H1 (cell line): ENCODE measurements around the gene OPRD1. TPM values are rescaled to one million over a fixed set of nuclear protein-coding genes. Genes with fewer than 3 reads are reported as not detected.

Source experiments
- CTCF ChIA-PET: fragments of 300-600 bp; sonication (Branson Sonifier 250); formaldehyde crosslinking; loops from one replicate; lab custom pipeline; 2021; ENCODE audit not compliant: partially characterized antibody; lab: Charles Lee
- POLR2A ChIA-PET: fragments of 300-600 bp; sonication (Branson Sonifier 250); formaldehyde crosslinking; loops from one replicate; lab custom pipeline; 2021; ENCODE audit warnings: inconsistent platforms; ENCODE audit not compliant: partially characterized antibody; lab: Charles Lee
- DNase-seq, 2 experiments: peaks; one replicate each; pipeline versions ENCODE4 v3.0.0 to v3.0.0-alpha.2; 2010 to 2022; ENCODE audit warnings: low spot score in 2 of 2, low read depth in 1 of 2, mixed read lengths in 1 of 2
- FAIRE-seq: peaks from 2 replicates; lab custom pipeline; 2011; peaks lifted over from hg19 to GRCh38; lab: Jason Lieb, UNC
- H2AFZ ChIP-seq: 2 replicates; pipeline ENCODE4 v1.8.1; 2012; ENCODE audit warnings: low read length, inconsistent platforms
- H2AK5ac ChIP-seq: 2 replicates; pipeline ENCODE4 v1.6.1; 2013; ENCODE audit warnings: low read depth, low read length
- H2BK120ac ChIP-seq: replicated peaks from 2 replicates; pipeline ENCODE3; 2013; ENCODE audit warnings: low read depth, low read length, inconsistent platforms
- H2BK12ac ChIP-seq: 2 replicates; pipeline ENCODE4 v1.6.1; 2013; ENCODE audit warnings: low read depth, low read length
- H2BK15ac ChIP-seq: 2 replicates; pipeline ENCODE4 v1.6.1; 2013; ENCODE audit warnings: low read length
- H2BK20ac ChIP-seq: 2 replicates; pipeline ENCODE4 v1.6.1; 2013; ENCODE audit warnings: low read length
- H2BK5ac ChIP-seq: 2 replicates; pipeline ENCODE4 v1.6.1; 2013; ENCODE audit warnings: low read depth, low read length
- H3K14ac ChIP-seq: 2 replicates; pipeline ENCODE4 v1.6.1; 2013; ENCODE audit warnings: inconsistent platforms; ENCODE audit not compliant: insufficient read length
- H3K18ac ChIP-seq: 2 replicates; pipeline ENCODE4 v1.6.1; 2013; ENCODE audit warnings: low read length; ENCODE audit errors: extremely low read depth
- H3K23ac ChIP-seq: 2 replicates; pipeline ENCODE4 v1.6.1; 2013; ENCODE audit warnings: inconsistent platforms; ENCODE audit not compliant: insufficient read length
- H3K23me2 ChIP-seq: 2 replicates; pipeline ENCODE4 v1.6.1; 2013; ENCODE audit warnings: low read depth, low read length
- H3K27ac ChIP-seq: 2 replicates; pipeline ENCODE4 v1.6.1; 2011; ENCODE audit warnings: low read depth, low read length, inconsistent platforms
- H3K27me3 ChIP-seq, 4 experiments: replicated peaks in 1 of 4; 1 replicate in 1 of 4; 2 replicates in 3 of 4; pipeline versions ENCODE4 v1.6.1 to v1.8.1; 2011 to 2013; ENCODE audit warnings: low read length in 3 of 4, mild to moderate bottlenecking in 3 of 4, inconsistent platforms in 2 of 4, mixed read lengths in 2 of 4, moderate library complexity in 1 of 4; ENCODE audit not compliant: control insufficient read depth in 3 of 4, insufficient read depth in 3 of 4; ENCODE audit errors: extremely low read depth in 1 of 4
- H3K36me3 ChIP-seq, 4 experiments: 2 replicates each; pipeline versions ENCODE4 v1.6.1 to v1.8.1; 2011 to 2013; ENCODE audit warnings: mild to moderate bottlenecking in 4 of 4, low read length in 3 of 4, moderate library complexity in 2 of 4, control low read depth in 1 of 4, inconsistent platforms in 1 of 4; ENCODE audit not compliant: insufficient read depth in 4 of 4, control insufficient read depth in 2 of 4
- H3K4ac ChIP-seq: replicated peaks from 2 replicates; pipeline ENCODE3; 2013; ENCODE audit warnings: low read length, low read depth, mixed read lengths, inconsistent platforms; ENCODE audit not compliant: insufficient read length
- H3K4me1 ChIP-seq, 4 experiments: replicated peaks in 1 of 4; 1 replicate in 1 of 4; 2 replicates in 3 of 4; pipeline versions ENCODE4 v1.6.1 to v1.8.1; 2011 to 2013; ENCODE audit warnings: low read length in 3 of 4, inconsistent platforms in 2 of 4, mixed read lengths in 1 of 4; ENCODE audit not compliant: insufficient read depth in 4 of 4, control insufficient read depth in 3 of 4
- H3K4me2 ChIP-seq, 2 experiments: 2 replicates each; pipeline versions ENCODE4 v1.6.1 to v1.8.1; 2011 to 2013; ENCODE audit warnings: low read depth in 2 of 2, low read length in 2 of 2, control low read depth in 1 of 2, inconsistent platforms in 1 of 2, mild to moderate bottlenecking in 1 of 2; ENCODE audit not compliant: insufficient read depth in 1 of 2
- H3K4me3 ChIP-seq, 4 experiments: fragments of 200-600, 300-600 bp in 1 of 4; sonication (generic), shearing (Covaris generic), sonication (Bioruptor Twin) in 1 of 4; 2 replicates each; pipeline versions ENCODE4 v1.5.1 to v1.8.1; 2011 to 2016; ENCODE audit warnings: low read length in 4 of 4, low read depth in 3 of 4, control low read depth in 2 of 4, inconsistent platforms in 2 of 4, mild to moderate bottlenecking in 2 of 4, mixed read lengths in 1 of 4, moderate library complexity in 1 of 4; ENCODE audit not compliant: insufficient read depth in 2 of 4; ENCODE audit errors: extremely low read depth in 1 of 4
- H3K56ac ChIP-seq: replicated peaks from 2 replicates; pipeline ENCODE3; 2013; ENCODE audit warnings: low read depth, mild to moderate bottlenecking, mixed read lengths, low read length, inconsistent platforms; ENCODE audit not compliant: insufficient read length
- H3K79me1 ChIP-seq: 2 replicates; pipeline ENCODE4 v1.6.1; 2013; ENCODE audit warnings: low read depth, low read length, control low read depth
- H3K79me2 ChIP-seq, 2 experiments: 2 replicates each; pipeline versions ENCODE4 v1.6.1 to v1.8.1; 2012 to 2013; ENCODE audit warnings: low read length in 2 of 2, mild to moderate bottlenecking in 2 of 2, inconsistent platforms in 1 of 2; ENCODE audit not compliant: insufficient read depth in 2 of 2, control insufficient read depth in 1 of 2
- H3K9ac ChIP-seq, 4 experiments: replicated peaks in 1 of 4; 1 replicate in 1 of 4; 2 replicates in 3 of 4; pipeline versions ENCODE4 v1.6.1 to v1.8.1; 2011 to 2013; ENCODE audit warnings: low read depth in 3 of 4, low read length in 3 of 4, control low read depth in 2 of 4, mild to moderate bottlenecking in 2 of 4, moderate library complexity in 2 of 4, inconsistent platforms in 1 of 4; ENCODE audit errors: extremely low read depth in 1 of 4
- H3K9me3 ChIP-seq, 2 experiments: 2 replicates each; pipeline versions ENCODE4 v1.6.1 to v1.8.1; 2012 to 2013; ENCODE audit warnings: mild to moderate bottlenecking in 2 of 2, moderate library complexity in 2 of 2, control low read depth in 1 of 2, inconsistent platforms in 1 of 2, low read depth in 1 of 2, low read length in 1 of 2, mixed read lengths in 1 of 2; ENCODE audit not compliant: insufficient read depth in 2 of 2
- H4K20me1 ChIP-seq, 2 experiments: replicated peaks in 1 of 2; 2 replicates each; pipeline versions ENCODE3 to v1.8.1; 2011 to 2013; ENCODE audit warnings: inconsistent platforms in 2 of 2, low read length in 2 of 2, mild to moderate bottlenecking in 1 of 2; ENCODE audit not compliant: insufficient read depth in 2 of 2, control insufficient read depth in 1 of 2
- H4K5ac ChIP-seq: 2 replicates; pipeline ENCODE4 v1.6.1; 2013; ENCODE audit warnings: low read length, low read depth, mixed read lengths, inconsistent platforms; ENCODE audit not compliant: insufficient read length
- H4K8ac ChIP-seq: 2 replicates; pipeline ENCODE4 v1.8.0; 2013; ENCODE audit warnings: mild to moderate bottlenecking, moderate library complexity, low read length, inconsistent platforms; ENCODE audit not compliant: insufficient read depth; ENCODE audit errors: extremely low read depth
- H4K91ac ChIP-seq: replicated peaks from 2 replicates; pipeline ENCODE3; 2013; ENCODE audit warnings: low read length, mixed read lengths, inconsistent platforms; ENCODE audit not compliant: insufficient read length
- BRCA1 ChIP-seq: IDR thresholded peaks from 2 replicates; pipeline ENCODE4 v1.6.1; 2012; ENCODE audit warnings: low read depth, low read length, improper control_type of control experiment
- CREB1 ChIP-seq: IDR thresholded peaks from 2 replicates; pipeline ENCODE4 v1.6.1; 2012; ENCODE audit warnings: inconsistent platforms
- EGR1 ChIP-seq: IDR thresholded peaks from 2 replicates; pipeline ENCODE4 v1.6.1; 2011; ENCODE audit warnings: low read depth, low read length, borderline replicate concordance
- EZH2 ChIP-seq: fragments of 200-600 bp; sonication (generic); IDR thresholded peaks from 2 replicates; pipeline ENCODE4 v1.7.1; 2012; ENCODE audit warnings: low read depth, mild to moderate bottlenecking, moderate library complexity, low read length, inconsistent platforms; ENCODE audit not compliant: severe bottlenecking
- GTF2F1 ChIP-seq: IDR thresholded peaks from 2 replicates; pipeline ENCODE4 v1.6.1; 2012; ENCODE audit warnings: low read depth, low read length, improper control_type of control experiment, borderline replicate concordance
- HDAC2 ChIP-seq, 2 experiments: fragments of 300-600 bp in 1 of 2; sonication (generic) in 1 of 2; IDR thresholded peaks; 2 replicates each; pipeline ENCODE4 v1.6.1; 2011 to 2012; ENCODE audit warnings: low read depth in 2 of 2, low read length in 2 of 2, mild to moderate bottlenecking in 2 of 2, moderate library complexity in 2 of 2, borderline replicate concordance in 1 of 2, inconsistent platforms in 1 of 2
- KDM4A ChIP-seq: IDR thresholded peaks from one replicate; pipeline ENCODE4 v1.7.1; 2012; ENCODE audit warnings: low read depth, mild to moderate bottlenecking, moderate library complexity, low read length, inconsistent platforms; ENCODE audit not compliant: severe bottlenecking
- MAX ChIP-seq: IDR thresholded peaks from 2 replicates; pipeline ENCODE4 v1.6.1; 2012; ENCODE audit warnings: inconsistent platforms
- SIRT6 ChIP-seq: IDR thresholded peaks from one replicate; pipeline ENCODE4 v1.7.1; 2012; ENCODE audit warnings: low read length, inconsistent platforms
- SP1 ChIP-seq: IDR thresholded peaks from 2 replicates; pipeline ENCODE4 v1.6.1; 2011; ENCODE audit warnings: low read depth, low read length
- SP2 ChIP-seq: IDR thresholded peaks from 2 replicates; pipeline ENCODE4 v1.6.1; 2012; ENCODE audit warnings: mild to moderate bottlenecking, low read length, inconsistent platforms
- SP4 ChIP-seq: IDR thresholded peaks from 2 replicates; pipeline ENCODE4 v1.6.1; 2012; ENCODE audit warnings: low read length, inconsistent platforms
- SRF ChIP-seq: IDR thresholded peaks from 2 replicates; pipeline ENCODE4 v1.6.1; 2011; ENCODE audit warnings: mild to moderate bottlenecking, low read depth, low read length, moderate library complexity
- SUZ12 ChIP-seq: fragments of 200-600 bp; sonication (generic); IDR thresholded peaks from 2 replicates; pipeline ENCODE4 v1.6.1; 2012; ENCODE audit warnings: mild to moderate bottlenecking, inconsistent platforms, low read length, moderate library complexity, mixed read lengths
- TEAD4 ChIP-seq: IDR thresholded peaks from 2 replicates; pipeline ENCODE4 v1.6.1; 2012; ENCODE audit warnings: low read depth, low read length, inconsistent platforms, mixed read lengths
- WGBS, 2 experiments: shearing (Covaris generic) in 1 of 2; methylation state at CpG; one replicate each; pipeline versions ENCODE4 v1.1.6 to v1.1.7; 2013 to 2015; ENCODE audit warnings: low lambda C conversion rate in 2 of 2, mixed read lengths in 2 of 2, inconsistent platforms in 1 of 2, low coverage in 1 of 2, missing lambda C conversion rate in 1 of 2; ENCODE audit not compliant: insufficient replicate concordance in 2 of 2, insufficient coverage in 1 of 2, insufficient read length in 1 of 2; ENCODE audit errors: extremely low coverage in 1 of 2, missing lambda C conversion rate in 1 of 2; 5-methylcytosine and 5-hydroxymethylcytosine counted together
- polyA plus RNA-seq, 7 experiments: library from polyadenylated mRNA; depleted of rRNA in 3 of 7; stranded (reverse) in 5 of 7; unstranded in 2 of 7; fragments of >200 nt in 5 of 7; fragments of 200-250 nt in 2 of 7; gene quantifications; 1 replicate in 5 of 7; 2 replicates in 1 of 7; 4 replicates in 1 of 7; pipeline versions ENCODE4 v1.2.1 to v1.2.3, GENCODE V29; 2011 to 2013; ENCODE audit warnings: missing spikeins in 2 of 7, mixed read lengths in 2 of 7
- total RNA-seq: library from RNA; stranded (reverse); fragmentation: NEBNext Ultra II Directional; extraction: Animal tissue kit (Norgen Biotek cat#: 25700); gene quantifications from 2 replicates; pipeline ENCODE4 v1.2.1, GENCODE V29; 2021

Gene OPRD1
- total and polyA plus RNA-seq, 2 of the 8 experiments (the other 6 are each of a cell fraction or from before 2014, with no cell fraction given), result 2.6 to 3.7 TPM

GRCh38 chr1:28782011-28782410 is 30.0 kb upstream of the OPRD1 start:
- no peak for DNase-seq
- Histone ChIP-seq H3K9ac (no peak overlapping the region), H3K23ac (no peak overlapping the region), H2BK120ac (no peak overlapping the region), H3K4me1 (no peaks in the 10 kb centered on the region), H2BK12ac (no peak overlapping the region), H4K8ac (no peak overlapping the region), H3K18ac (no peak overlapping the region), H3K4me3 (no peak overlapping the region), H4K5ac (no peak overlapping the region), H3K79me2 (no peaks in the 10 kb centered on the region), H3K36me3 (no peaks in the 10 kb centered on the region), H2BK15ac (no peak overlapping the region), H3K23me2 (no peaks in the 10 kb centered on the region), H2BK5ac (no peak overlapping the region), H4K91ac (no peak overlapping the region), H3K27ac (no peak overlapping the region), H4K20me1 (no peaks in the 10 kb centered on the region), H3K56ac (no peak overlapping the region), H3K14ac (no peak overlapping the region), H2AK5ac (0 out of 2 replicates have a peak overlapping the region, but pooled peaks have one; percentile 53), H3K79me1 (no peaks in the 10 kb centered on the region), H3K4me2 (no peak overlapping the region), H3K27me3 (no peaks in the 10 kb centered on the region), H2BK20ac (0 out of 2 replicates have a peak overlapping the region, but pooled peaks have one; percentile 43), H2AFZ (no peak overlapping the region), H3K4ac (no peak overlapping the region), H3K9me3 (no peaks in the 10 kb centered on the region)
- ChIA-PET POLR2A (interaction anchor here (0.7 to 2.4 kb wide), 4 partner anchors 10 to 400 kb away, joined by 4 to 7 read pairs (median 4); partner anchors contain the start of gene SRSF4), CTCF (interaction anchor here (0.9 to 8.0 kb wide), 5 partner anchors 14 to 257 kb away, joined by 3 to 160 read pairs (median 23); no protein-coding TSS in a partner anchor)
- 94% methylated on average over 3 of the region's 3 CpGs; no CpG with 5 or more reads in 1 of the 2 experiments for WGBS, 2 experiments
- no peak for FAIRE-seq
- TF ChIP-seq KDM4A (no peak), SRF (no peak), SP2 (no peak), SP1 (no peak), EGR1 (no peak), GTF2F1 (no peak), SIRT6 (no peak), CREB1 (no peak), MAX (no peak), EZH2 (no peak), TEAD4 (no peak), HDAC2 (IDR thresholded peaks at IDR 0.05; ENCODE audit: borderline replicate concordance in 1 of 2, low read depth in 2 of 2, low read length in 2 of 2) (no peak), BRCA1 (no peak), SP4 (no peak), SUZ12 (no peak)
